K562 (cell line): ENCODE data around the gene CFHR5. TPM values are rescaled to one million over a fixed set of nuclear protein-coding genes. Genes with fewer than 3 reads are reported as not detected.

ENCODE experiments used
- ATAC-seq: fragments of 200-7000 bp; cut with Tn5 transposase; 3 replicates; pipeline ENCODE4 v1.9.1; 2020; ENCODE audit warnings: moderate library complexity
- BruUV-seq: library from RNA; stranded (reverse); fragments of 400-500 nt; replicated peaks from 2 replicates; lab custom pipeline; 2021; lab: Mats Ljungman, UMichigan
- CTCF ChIA-PET: fragments of 300-600 bp; formaldehyde crosslinking; extraction: SDS; loops from one replicate; lab custom pipeline; 2021; ENCODE audit warnings: low intra/inter-chr PET ratio; lab: Yijun Ruan, JAX
- POLR2A ChIA-PET: fragments of 300-600, 350-650 bp; sonication (Branson Sonifier 250); formaldehyde crosslinking; extraction: SDS; loops from one replicate; lab custom pipeline; 2021; ENCODE audit warnings: antibody characterized with exemption, inconsistent platforms; lab: Yijun Ruan, JAX
- DNase-seq, 4 experiments: peaks; one replicate each; pipeline versions ENCODE4 v3.0.0 to v3.0.0-alpha.2; 2011 to 2018; ENCODE audit warnings: low spot score in 3 of 4, mixed read lengths in 3 of 4; ENCODE audit errors: extremely low read depth in 1 of 4
- FAIRE-seq: peaks from 2 replicates; lab custom pipeline; 2011; peaks lifted over from hg19 to GRCh38; lab: Jason Lieb, UNC
- H2AFZ ChIP-seq: 2 replicates; pipeline ENCODE4 v1.6.0; 2011; ENCODE audit warnings: low read depth, low read length, control low read depth, inconsistent platforms
- H3K27ac ChIP-seq: fragments of 200-600 bp; 3 replicates; pipeline ENCODE4 v1.8.0; 2011; ENCODE audit warnings: low read depth, mild to moderate bottlenecking, control low read depth, inconsistent platforms, low read length, moderate library complexity, mixed read lengths; ENCODE audit errors: extremely low read depth
- H3K27me3 ChIP-seq, 2 experiments: fragments of 300-600 bp in 1 of 2; 2 replicates in 1 of 2; 3 replicates in 1 of 2; pipeline versions ENCODE4 v1.6.0 to v1.8.0; 2011; ENCODE audit warnings: inconsistent platforms in 2 of 2, low read length in 2 of 2, mild to moderate bottlenecking in 1 of 2, mixed read lengths in 1 of 2, moderate library complexity in 1 of 2; ENCODE audit not compliant: control insufficient read depth in 2 of 2, insufficient read depth in 2 of 2
- H3K36me3 ChIP-seq: fragments of 300-600 bp; 3 replicates; pipeline ENCODE4 v1.8.0; 2011; ENCODE audit warnings: mild to moderate bottlenecking, low read length, inconsistent platforms; ENCODE audit not compliant: control insufficient read depth, insufficient read depth
- H3K4me1 ChIP-seq, 2 experiments: fragments of 200-600 bp in 1 of 2; replicated peaks in 1 of 2; 2 replicates in 1 of 2; 3 replicates in 1 of 2; pipeline versions ENCODE4 v1.5.1 to v1.8.0; 2011; ENCODE audit warnings: inconsistent platforms in 2 of 2, low read length in 2 of 2, mild to moderate bottlenecking in 1 of 2, mixed read lengths in 1 of 2, moderate library complexity in 1 of 2; ENCODE audit not compliant: control insufficient read depth in 2 of 2, insufficient read depth in 2 of 2
- H3K4me2 ChIP-seq: 2 replicates; pipeline ENCODE4 v1.6.1; 2011; ENCODE audit warnings: low read length, control low read depth, inconsistent platforms, mixed read lengths; ENCODE audit not compliant: insufficient read depth
- H3K4me3 ChIP-seq: fragments of 200-600 bp; sonication (generic), shearing (Covaris generic); 2 replicates; pipeline ENCODE4 v1.5.1; 2016; ENCODE audit warnings: control low read depth, inconsistent platforms
- H3K79me2 ChIP-seq: fragments of 200-600 bp; 3 replicates; pipeline ENCODE4 v1.8.0; 2011; ENCODE audit warnings: low read length, inconsistent platforms; ENCODE audit not compliant: control insufficient read depth, insufficient read depth
- H3K9ac ChIP-seq, 2 experiments: 2 replicates each; pipeline versions ENCODE4 v1.6.0 to v1.6.1; 2011; ENCODE audit warnings: low read depth in 2 of 2, low read length in 2 of 2, control low read depth in 1 of 2, inconsistent platforms in 1 of 2, mild to moderate bottlenecking in 1 of 2, mixed read lengths in 1 of 2; ENCODE audit not compliant: insufficient read depth in 1 of 2
- H3K9me1 ChIP-seq: one replicate; pipeline ENCODE4 v1.6.0; 2011; ENCODE audit warnings: inconsistent platforms, mild to moderate bottlenecking, low read length, moderate library complexity; ENCODE audit not compliant: control insufficient read depth, insufficient read depth
- H3K9me3 ChIP-seq: replicated peaks from 2 replicates; pipeline ENCODE4 v1.5.1; 2011; ENCODE audit warnings: low read depth, low read length, inconsistent platforms; ENCODE audit not compliant: control insufficient read depth, insufficient read depth
- H4K20me1 ChIP-seq: replicated peaks from 2 replicates; pipeline ENCODE4 v1.6.1; 2011; ENCODE audit warnings: low read length, inconsistent platforms, mixed read lengths; ENCODE audit not compliant: control insufficient read depth, insufficient read depth
- JUND ChIP-seq, 2 experiments: IDR thresholded peaks; 2 replicates in 1 of 2; 3 replicates in 1 of 2; pipeline ENCODE4 v1.6.1; 2011; ENCODE audit warnings: borderline replicate concordance in 2 of 2, low read depth in 2 of 2, low read length in 2 of 2, improper control_type of control experiment in 1 of 2, missing biosample characterization in 1 of 2, missing genetic modification characterization in 1 of 2, missing genetic modification reagents in 1 of 2
- NCOA2 ChIP-seq, 2 experiments: fragments of 450-650 bp; IDR thresholded peaks; 2 replicates each; pipeline ENCODE4 v1.6.1; 2018; ENCODE audit warnings: mild to moderate bottlenecking in 2 of 2, moderate library complexity in 1 of 2; ENCODE audit not compliant: partially characterized antibody in 2 of 2
- RFX1 ChIP-seq: fragments of 450-650 bp; IDR thresholded peaks from 2 replicates; pipeline ENCODE4 v1.6.1; 2016; ENCODE audit warnings: mild to moderate bottlenecking, moderate library complexity
- ZEB2 ChIP-seq: fragments of 450-650 bp; IDR thresholded peaks from 2 replicates; pipeline ENCODE4 v1.6.1; 2016
- ZFP1 ChIP-seq: fragments of 450-650 bp; formaldehyde crosslinking; IDR thresholded peaks from 2 replicates; pipeline ENCODE4 v1.4.0; 2020; ENCODE audit warnings: mild to moderate bottlenecking, mixed read lengths
- ZNF217 ChIP-seq: sonication (generic); formaldehyde crosslinking; IDR thresholded peaks from 2 replicates; pipeline ENCODE4 v1.8.0; 2022; ENCODE audit warnings: mild to moderate bottlenecking, missing genetic modification reagents
- ZNF277 ChIP-seq: fragments of 250-450 bp; sonication (Bioruptor Pico); IDR thresholded peaks from 2 replicates; pipeline ENCODE4 v1.8.0; 2022; ENCODE audit warnings: inconsistent platforms, mild to moderate bottlenecking, moderate library complexity, borderline replicate concordance
- WGBS: fragments of 100-300 bp; shearing (Covaris generic); methylation state at CpG from one replicate; pipeline ENCODE4 v1.1.6; 2016; ENCODE audit warnings: low coverage, mixed read lengths; ENCODE audit not compliant: insufficient coverage; ENCODE audit errors: missing lambda C conversion rate; 5-methylcytosine and 5-hydroxymethylcytosine counted together
- in situ Hi-C: fragments of 300-500 bp; cut with MboI; formaldehyde crosslinking; loops from 4 replicates; pipeline ENCODE4 v1.15.0; 2018; ENCODE audit warnings: inconsistent platforms, mixed read lengths
- intact Hi-C: fragments of 100-400 bp; cut with micrococcal nuclease; formaldehyde crosslinking; loops from 2 replicates; pipeline ENCODE4 v1.14.2; 2022
- polyA plus RNA-seq, 8 experiments: library from polyadenylated mRNA; depleted of rRNA in 4 of 8; stranded (reverse) in 5 of 8; unstranded in 3 of 8; fragments of >200 nt; fragmentation: Nextera tagmentation in 2 of 8; fragmentation: Illumina TruSeq in 1 of 8; extraction: Ambion mirVana in 2 of 8; extraction: Trizol in 1 of 8; gene quantifications; 2 replicates each; pipeline versions ENCODE4 v1.2.1 to v1.2.3, GENCODE V29; 2011 to 2014; ENCODE audit warnings: inconsistent platforms in 1 of 8, missing spikeins in 1 of 8
- total RNA-seq, 7 experiments: library from RNA; depleted of rRNA in 6 of 7; stranded (reverse); fragments of >200 nt in 6 of 7; fragmentation: Illumina TruSeq in 2 of 7; extraction: Trizol in 2 of 7; gene quantifications; 2 replicates each; pipeline versions ENCODE4 v1.2.1 to v1.2.3, GENCODE V29; 2011 to 2021; ENCODE audit warnings: low replicate concordance in 1 of 7

The CFHR5 gene
- total and polyA plus RNA-seq, 9 of the 15 experiments (the other 6 are each of a cell fraction or from before 2014, with no cell fraction given) = not detected

GRCh38 chr1:197036861-197037260 is 59.5 kb downstream of the CFHR5 start:
- no peak overlapping the region for H3K27ac ChIP-seq
- H4K20me1 ChIP-seq = no peaks in the 10 kb centered on the region
- TF ChIP-seq ZEB2 = no peak
- TF ChIP-seq JUND (IDR thresholded peaks at IDR 0.05; ENCODE audit: borderline replicate concordance, low read depth, low read length) = no peak
- no peak for TF ChIP-seq JUND (tag; IDR thresholded peaks at IDR 0.05; ENCODE audit: borderline replicate concordance, low read depth, low read length)
- TF ChIP-seq ZFP1 = no peak
- TF ChIP-seq NCOA2 (IDR thresholded peaks at IDR 0.05; ENCODE audit: partially characterized antibody in 2 of 2) = no peak
- no peak for TF ChIP-seq ZNF217 (CRISPR knock-in tag)
- TF ChIP-seq ZNF277 = no peak
- no peak for TF ChIP-seq RFX1
- no peaks in the 10 kb centered on the region for H3K9me1 ChIP-seq
- intact Hi-C loops (no loop called here), in situ Hi-C loops (no loop called here)
- no peaks in the 10 kb centered on the region for H3K79me2 ChIP-seq
- ChIA-PET POLR2A (no interaction called here), CTCF (no interaction called here)
- no peaks in the 10 kb centered on the region; the same call in 1 of the 2 replicates for H3K9me3 ChIP-seq
- no peak overlapping the region for H2AFZ ChIP-seq
- H3K36me3 ChIP-seq = no peaks in the 10 kb centered on the region
- FAIRE-seq (no peak), ATAC-seq (no peak), DNase-seq (no peak)
- no peaks in the 10 kb centered on the region for H3K27me3 ChIP-seq
- no peaks in the 10 kb centered on the region for H3K4me1 ChIP-seq
- WGBS = 8% methylated on average over 3 of the region's 3 CpGs
- no TSS peak for BruUV-seq
- no peak overlapping the region for H3K4me2 ChIP-seq
- no peak overlapping the region for H3K9ac ChIP-seq
- no peak overlapping the region for H3K4me3 ChIP-seq
